IMR-90 (cell line): Measurements from ENCODE around the gene MAZ. TPM values are rescaled to one million over a fixed set of nuclear protein-coding genes. Genes with fewer than 3 reads are reported as not detected.

Source experiments
- ATAC-seq: fragments of 200-7000 bp; cut with Tn5 transposase; 2 replicates; pipeline ENCODE4 v1.9.1; 2020; ENCODE audit warnings: low read depth, mild to moderate bottlenecking, moderate library complexity
- BruUV-seq: library from RNA; stranded (reverse); fragments of 400-500 nt; replicated peaks from 2 replicates; lab custom pipeline; 2021; lab: Mats Ljungman, UMichigan
- CTCF ChIA-PET: fragments of 300-600 bp; formaldehyde crosslinking; extraction: SDS; loops from one replicate; lab custom pipeline; 2021; ENCODE audit warnings: antibody characterized with exemption; lab: Yijun Ruan, JAX
- POLR2A ChIA-PET: fragments of 300-600 bp; sonication (Branson Sonifier 250); formaldehyde crosslinking; loops from one replicate; lab custom pipeline; 2022; ENCODE audit warnings: antibody characterized with exemption; ENCODE audit not compliant: unreplicated experiment; lab: Charles Lee
- DNase-seq: peaks from one replicate; pipeline ENCODE4 v3.0.0; 2013
- H2AFZ ChIP-seq: replicated peaks from 2 replicates; pipeline ENCODE3; 2013; ENCODE audit warnings: low read length, mild to moderate bottlenecking; ENCODE audit not compliant: poor library complexity
- H2AK5ac ChIP-seq: 2 replicates; pipeline ENCODE4 v1.6.1; 2013; ENCODE audit warnings: low read depth, low read length, inconsistent platforms
- H2AK9ac ChIP-seq: replicated peaks from 2 replicates; pipeline ENCODE3; 2013; ENCODE audit warnings: mild to moderate bottlenecking, low read depth, low read length, moderate library complexity; ENCODE audit not compliant: poor library complexity
- H2BK120ac ChIP-seq: 2 replicates; pipeline ENCODE4 v1.6.1; 2013; ENCODE audit warnings: low read depth, low read length, inconsistent platforms
- H2BK15ac ChIP-seq: 3 replicates; pipeline ENCODE4 v1.6.1; 2013; ENCODE audit warnings: low read depth, low read length, inconsistent platforms
- H2BK20ac ChIP-seq: 2 replicates; pipeline ENCODE4 v1.6.1; 2013; ENCODE audit warnings: low read depth, mild to moderate bottlenecking, inconsistent platforms, low read length, moderate library complexity
- H2BK5ac ChIP-seq: 2 replicates; pipeline ENCODE4 v1.6.1; 2013; ENCODE audit warnings: mild to moderate bottlenecking, low read depth, low read length, inconsistent platforms; ENCODE audit not compliant: poor library complexity, severe bottlenecking
- H3K14ac ChIP-seq: replicated peaks from 2 replicates; pipeline ENCODE4 v1.6.1; 2013; ENCODE audit warnings: low read depth, low read length, inconsistent platforms
- H3K18ac ChIP-seq: 2 replicates; pipeline ENCODE4 v1.6.1; 2013; ENCODE audit warnings: low read depth, low read length, control low read depth
- H3K23ac ChIP-seq: 2 replicates; pipeline ENCODE4 v1.6.1; 2013; ENCODE audit warnings: low read depth, low read length, inconsistent platforms
- H3K27ac ChIP-seq: 2 replicates; pipeline ENCODE4 v1.5.1; 2013; ENCODE audit warnings: mild to moderate bottlenecking, control low read depth, low read length; ENCODE audit not compliant: insufficient read depth
- H3K27me3 ChIP-seq: 2 replicates; pipeline ENCODE4 v1.6.1; 2013; ENCODE audit warnings: low read length; ENCODE audit not compliant: control insufficient read depth, insufficient read depth
- H3K36me3 ChIP-seq: 2 replicates; pipeline ENCODE4 v1.6.1; 2013; ENCODE audit warnings: low read length, mixed read lengths; ENCODE audit not compliant: control insufficient read depth, insufficient read depth
- H3K4ac ChIP-seq: 2 replicates; pipeline ENCODE4 v1.6.1; 2013; ENCODE audit warnings: low read depth, low read length, inconsistent platforms
- H3K4me1 ChIP-seq: 2 replicates; pipeline ENCODE4 v1.6.1; 2013; ENCODE audit warnings: low read length, mixed read lengths; ENCODE audit not compliant: control insufficient read depth, insufficient read depth
- H3K4me2 ChIP-seq: 2 replicates; pipeline ENCODE4 v1.6.1; 2013; ENCODE audit warnings: low read depth, mild to moderate bottlenecking, control low read depth, low read length, moderate library complexity
- H3K4me3 ChIP-seq: 2 replicates; pipeline ENCODE4 v1.5.1; 2013; ENCODE audit warnings: low read depth, mild to moderate bottlenecking, control low read depth, low read length, moderate library complexity; ENCODE audit not compliant: insufficient read depth
- H3K56ac ChIP-seq: 2 replicates; pipeline ENCODE4 v1.6.1; 2013; ENCODE audit warnings: low read length, inconsistent platforms; ENCODE audit not compliant: insufficient read depth; ENCODE audit errors: extremely low read depth
- H3K79me1 ChIP-seq, 2 experiments: 2 replicates each; pipeline ENCODE4 v1.6.1; 2013; ENCODE audit warnings: low read length in 2 of 2, inconsistent platforms in 1 of 2, low read depth in 1 of 2
- H3K9ac ChIP-seq: 2 replicates; pipeline ENCODE4 v1.6.1; 2013; ENCODE audit warnings: low read depth, low read length, control low read depth
- H3K9me1 ChIP-seq: 2 replicates; pipeline ENCODE4 v1.6.1; 2013; ENCODE audit warnings: low read length, inconsistent platforms; ENCODE audit not compliant: insufficient read depth
- H3K9me3 ChIP-seq: 2 replicates; pipeline ENCODE4 v1.6.1; 2013; ENCODE audit warnings: low read length; ENCODE audit not compliant: control insufficient read depth, insufficient read depth
- H4K20me1 ChIP-seq: 2 replicates; pipeline ENCODE4 v1.6.1; 2013; ENCODE audit warnings: low read length, inconsistent platforms; ENCODE audit not compliant: insufficient read depth
- H4K5ac ChIP-seq: 2 replicates; pipeline ENCODE4 v1.6.1; 2013; ENCODE audit warnings: mild to moderate bottlenecking, low read depth, low read length, control low read depth
- H4K8ac ChIP-seq, 2 experiments: 2 replicates each; pipeline ENCODE4 v1.6.1; 2013; ENCODE audit warnings: low read depth in 2 of 2, low read length in 2 of 2, control low read depth in 1 of 2, inconsistent platforms in 1 of 2
- H4K91ac ChIP-seq: 2 replicates; pipeline ENCODE4 v1.6.1; 2013; ENCODE audit warnings: low read depth, low read length, inconsistent platforms; ENCODE audit not compliant: insufficient read depth
- BHLHE40 ChIP-seq: fragments of 150-350 bp; IDR thresholded peaks from 2 replicates; pipeline ENCODE4 v1.6.1; 2016; ENCODE audit warnings: mild to moderate bottlenecking, low read depth, low read length
- MAZ ChIP-seq: IDR thresholded peaks from 2 replicates; pipeline ENCODE4 v1.6.1; 2012; ENCODE audit warnings: low read depth, mild to moderate bottlenecking, low read length, improper control_type of control experiment, moderate library complexity, borderline replicate concordance
- WGBS, 2 experiments: methylation state at CpG; one replicate each; pipeline versions ENCODE4 v1.1.5 to v1.1.7; 2013; ENCODE audit warnings: missing lambda C conversion rate in 2 of 2; ENCODE audit not compliant: insufficient read length in 1 of 2; ENCODE audit errors: extremely low coverage in 2 of 2; 5-methylcytosine and 5-hydroxymethylcytosine counted together
- dilution Hi-C: fragments of 300-500 bp; cut with HindIII; formaldehyde crosslinking; loops from one replicate; pipeline ENCODE4 v1.14.3; 2018; ENCODE audit warnings: low sequenced_read_pairs; ENCODE audit not compliant: unreplicated experiment
- in situ Hi-C: fragments of 300-500 bp; cut with MboI; formaldehyde crosslinking; loops from 3 replicates; pipeline ENCODE4 v1.14.3; 2019; ENCODE audit warnings: low sequenced_read_pairs, inconsistent platforms, mixed read lengths
- intact Hi-C: fragments of 100-400 bp; cut with micrococcal nuclease; formaldehyde crosslinking; loops from 2 replicates; pipeline ENCODE4 v1.10.0; 2022
- polyA plus RNA-seq, 3 experiments: library from polyadenylated mRNA; depleted of rRNA; stranded (reverse); fragments of >200 nt; gene quantifications; 2 replicates each; pipeline ENCODE4 v1.2.3, GENCODE V29; 2012; ENCODE audit warnings: low replicate concordance in 1 of 3
- total RNA-seq: library from RNA; depleted of rRNA; stranded (reverse); fragments of >200 nt; gene quantifications from 2 replicates; pipeline ENCODE4 v1.2.3, GENCODE V29; 2012

The MAZ gene
- total and polyA plus RNA-seq, 2 of the 4 experiments (the other 2 are of a cell fraction): 113 to 138 TPM

DNA sequence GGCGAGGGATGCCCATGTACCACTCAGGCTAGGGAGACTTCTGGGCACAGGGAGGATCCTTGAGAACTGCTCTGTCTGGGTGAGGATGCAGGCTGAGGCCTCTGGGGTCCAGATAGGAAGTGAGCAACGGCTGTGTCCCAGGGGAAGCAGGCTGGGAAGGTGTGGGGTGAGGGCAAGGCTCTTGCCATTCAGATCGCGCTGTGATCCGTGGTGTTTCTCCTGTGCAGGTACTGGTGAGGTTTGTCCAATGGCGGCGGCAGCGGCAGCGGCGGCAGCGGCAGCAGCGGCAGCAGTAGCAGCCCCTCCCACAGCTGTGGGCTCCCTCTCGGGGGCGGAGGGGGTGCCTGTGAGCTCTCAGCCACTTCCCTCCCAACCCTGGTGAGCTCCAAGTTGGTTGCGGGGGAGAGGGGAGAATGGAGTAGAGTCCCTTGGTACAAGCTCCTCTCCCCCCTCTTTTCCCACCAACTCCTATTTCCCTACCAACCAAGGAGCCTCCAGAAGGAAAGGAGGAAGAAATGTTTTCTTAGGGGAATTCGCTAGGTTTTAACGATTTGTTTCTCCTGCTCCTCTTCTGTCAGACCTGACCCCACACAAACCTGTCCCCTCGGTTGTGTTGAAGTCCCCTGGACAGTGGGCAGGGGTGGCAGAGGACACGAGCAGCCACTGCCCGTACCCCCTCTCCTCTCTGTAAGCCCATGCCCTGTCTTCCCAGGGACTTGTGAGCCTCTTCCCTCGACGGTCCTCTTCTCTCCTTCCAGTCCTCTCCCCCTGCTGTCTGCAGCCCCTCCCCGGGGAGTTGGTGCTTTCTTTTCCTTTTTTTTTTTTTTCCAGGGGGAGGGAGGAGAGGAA lies 3.7 kb downstream of the MAZ start:
- no peak overlapping the region for H4K5ac ChIP-seq
- H3K79me1 ChIP-seq: peaks cover 8 to 47% of the 10 kb centered on the region in 2 experiments; a peak in 3 of 4 replicates
- POLR2A ChIA-PET: interaction anchor here (0.7 kb wide), 1 partner anchor 18 kb away, joined by 6 read pairs; no protein-coding TSS in a partner anchor
- peak overlapping the region; percentile 16; the same call in 1 of the 2 replicates for H3K27ac ChIP-seq
- no peaks in the 10 kb centered on the region for H3K27me3 ChIP-seq
- ATAC-seq (no peak), DNase-seq (no peak)
- no peak overlapping the region for H3K14ac ChIP-seq
- H3K18ac ChIP-seq: no peak overlapping the region
- 0 out of 2 replicates have a peak, but pooled peaks have one; percentile 24 for TF ChIP-seq MAZ
- TF ChIP-seq BHLHE40: no peak
- no peak overlapping the region for H2BK5ac ChIP-seq
- peaks cover 30% of the 10 kb centered on the region for H4K20me1 ChIP-seq
- CTCF ChIA-PET: no interaction called here
- peak overlapping the region; percentile 42 for H2AK9ac ChIP-seq
- H2BK20ac ChIP-seq: no peak overlapping the region
- H2BK15ac ChIP-seq: no peak overlapping the region
- H3K4me2 ChIP-seq: no peak overlapping the region
- H3K9ac ChIP-seq: no peak overlapping the region
- H3K23ac ChIP-seq: peak overlapping the region; percentile 73; the same call in 1 of the 2 replicates
- 14% methylated on average over 1 of the region's 23 CpGs; no CpG with 5 or more reads in 1 of the 2 experiments for WGBS, 2 experiments
- H2AFZ ChIP-seq: no peak overlapping the region
- dilution Hi-C loops (no loop called here), in situ Hi-C loops (no loop called here), intact Hi-C loops (no loop called here)
- H3K4me3 ChIP-seq: no peak overlapping the region
- H3K36me3 ChIP-seq: peaks cover 12% of the 10 kb centered on the region
- H2BK120ac ChIP-seq: no peak overlapping the region
- peaks cover 11% of the 10 kb centered on the region for H3K9me1 ChIP-seq
- no peak overlapping the region; the same call in 1 of the 2 replicates for H4K91ac ChIP-seq
- no peak overlapping the region for H4K8ac ChIP-seq
- H3K9me3 ChIP-seq: no peaks in the 10 kb centered on the region
- no TSS peak for BruUV-seq
- H2AK5ac ChIP-seq: peak overlapping the region; percentile 79; the same call in 1 of the 2 replicates
- H3K4ac ChIP-seq: no peak overlapping the region; the same call in none of the 2 replicates
- H3K4me1 ChIP-seq: peaks cover 24% of the 10 kb centered on the region
- no peak overlapping the region for H3K56ac ChIP-seq
